Endothelial cell (in vitro differentiated cells): Measurements from ENCODE around the gene PGK1. TPM values are rescaled to one million over a fixed set of nuclear protein-coding genes. Genes with fewer than 3 reads are reported as not detected.

ENCODE experiments used
- DNase-seq: peaks from one replicate; pipeline ENCODE4 v3.0.0; 2021; ENCODE audit warnings: low spot score
- H3K27ac Mint-ChIP-seq: one replicate; pipeline ENCODE4 v1.8.0; 2021; ENCODE audit warnings: mixed read lengths, inconsistent platforms; ENCODE audit not compliant: unreplicated experiment
- H3K27me3 Mint-ChIP-seq: one replicate; pipeline ENCODE4 v1.8.0; 2021; ENCODE audit warnings: mild to moderate bottlenecking, moderate library complexity, mixed read lengths, inconsistent platforms; ENCODE audit not compliant: unreplicated experiment
- H3K36me3 Mint-ChIP-seq: one replicate; pipeline ENCODE4 v1.8.0; 2021; ENCODE audit warnings: mild to moderate bottlenecking, low read depth, mixed read lengths, inconsistent platforms; ENCODE audit not compliant: unreplicated experiment
- H3K4me1 Mint-ChIP-seq: one replicate; pipeline ENCODE4 v1.8.0; 2021; ENCODE audit warnings: mild to moderate bottlenecking, mixed read lengths, inconsistent platforms; ENCODE audit not compliant: unreplicated experiment
- H3K4me3 Mint-ChIP-seq: one replicate; pipeline ENCODE4 v1.8.0; 2021; ENCODE audit warnings: mild to moderate bottlenecking, mixed read lengths, inconsistent platforms; ENCODE audit not compliant: unreplicated experiment
- H3K9me3 Mint-ChIP-seq: one replicate; pipeline ENCODE4 v1.8.0; 2021; ENCODE audit warnings: mixed read lengths, inconsistent platforms; ENCODE audit not compliant: unreplicated experiment
- CTCF ChIP-seq: fragments of 200-600 bp; sonication (generic); IDR thresholded peaks from one replicate; pipeline ENCODE4 v1.5.0; 2021; ENCODE audit warnings: antibody characterized with exemption; ENCODE audit not compliant: unreplicated experiment
- total RNA-seq: library from RNA; stranded (reverse); fragmentation: NEBNext Ultra II Directional; extraction: Animal tissue kit (Norgen Biotek cat#: 25700); gene quantifications from one replicate; pipeline ENCODE4 v1.2.1, GENCODE V29; 2021; ENCODE audit not compliant: unreplicated experiment

PGK1 gene
- total RNA-seq, 1 donor from 2014 or later: 380 TPM

GRCh38 chrX:78098108-78098507 lies 5.9 kb upstream of the PGK1 start:
- Mint-ChIP-seq H3K9me3 (no peaks in the 10 kb centered on the region), H3K27me3 (no peaks in the 10 kb centered on the region), H3K4me1 (peaks cover 7% of the 10 kb centered on the region), H3K36me3 (no peaks in the 10 kb centered on the region), H3K27ac (no peak overlapping the region), H3K4me3 (no peak overlapping the region)
- TF ChIP-seq CTCF: no peak
- no peak for DNase-seq

GRCh38 chrX:78102091-78102490 lies 2.0 kb upstream of the PGK1 start:
- DNase-seq: no peak
- Mint-ChIP-seq H3K4me1 (peaks cover 14% of the 10 kb centered on the region), H3K36me3 (no peaks in the 10 kb centered on the region), H3K4me3 (no peak overlapping the region), H3K27me3 (peaks cover 2% of the 10 kb centered on the region), H3K9me3 (no peaks in the 10 kb centered on the region), H3K27ac (no peak overlapping the region)
- no peak for TF ChIP-seq CTCF

- H3K36me3 Mint-ChIP-seq: no peaks in the 10 kb centered on the region
- TF ChIP-seq CTCF: no peak
- H3K4me3 Mint-ChIP-seq: peak overlapping the region; percentile 47
- no peak for DNase-seq
- peaks cover 2% of the 10 kb centered on the region for H3K27me3 Mint-ChIP-seq
- H3K4me1 Mint-ChIP-seq: peaks cover 23% of the 10 kb centered on the region
- peak overlapping the region; percentile 48 for H3K27ac Mint-ChIP-seq
- H3K9me3 Mint-ChIP-seq: no peaks in the 10 kb centered on the region
Observed at GRCh38 chrX:78103001-78103622, 936 bp upstream of the PGK1 start.

GRCh38 chrX:78104447-78105176 lies 564 bp downstream of the PGK1 start:
- Mint-ChIP-seq H3K4me1 (peaks cover 31% of the 10 kb centered on the region), H3K36me3 (peaks cover 2% of the 10 kb centered on the region), H3K4me3 (peak overlapping the region; percentile 92), H3K9me3 (no peaks in the 10 kb centered on the region), H3K27me3 (peaks cover 2% of the 10 kb centered on the region), H3K27ac (peak overlapping the region; percentile 97)
- DNase-seq: peak; percentile 11
- TF ChIP-seq CTCF: no peak
